Endothelial cell of umbilical vein (primary cell): ENCODE data around the gene RPL36A. TPM values are rescaled to one million over a fixed set of nuclear protein-coding genes. Genes with fewer than 3 reads are reported as not detected.

Source experiments
- BruUV-seq: library from RNA; stranded (reverse); fragments of 400-500 nt; replicated peaks from 2 replicates; lab custom pipeline; 2021; lab: Mats Ljungman, UMichigan
- CTCF ChIA-PET: fragments of 300-600, 350-600 bp; sonication (Branson Sonifier 250); formaldehyde crosslinking; loops from one replicate; lab custom pipeline; 2021; ENCODE audit warnings: antibody characterized with exemption, inconsistent platforms; lab: Charles Lee
- POLR2A ChIA-PET: fragments of 300-600, 350-600 bp; sonication (Branson Sonifier 250); formaldehyde crosslinking; loops from one replicate; lab custom pipeline; 2021; ENCODE audit warnings: antibody characterized with exemption, inconsistent platforms; lab: Charles Lee
- DNase-seq: peaks from one replicate; pipeline ENCODE4 v3.0.0-alpha.2; 2011; ENCODE audit warnings: low read depth, low spot score
- FAIRE-seq: peaks from 2 replicates; lab custom pipeline; 2011; peaks lifted over from hg19 to GRCh38; lab: Jason Lieb, UNC
- H2AFZ ChIP-seq: 2 replicates; pipeline ENCODE4 v1.6.0; 2012; ENCODE audit warnings: low read depth, low read length, control low read depth, inconsistent platforms
- H3K27ac ChIP-seq: 2 replicates; pipeline ENCODE4 v1.5.1; 2011; ENCODE audit warnings: low read depth, mild to moderate bottlenecking, control low read depth, low read length, moderate library complexity; ENCODE audit not compliant: insufficient read depth
- H3K27me3 ChIP-seq, 2 experiments: 2 replicates each; pipeline versions ENCODE4 v1.6.0 to v1.6.1; 2011; ENCODE audit warnings: low read length in 2 of 2, mixed read lengths in 1 of 2; ENCODE audit not compliant: control insufficient read depth in 2 of 2, insufficient read depth in 2 of 2
- H3K36me3 ChIP-seq, 2 experiments: 2 replicates in 1 of 2; 3 replicates in 1 of 2; pipeline ENCODE4 v1.5.1; 2011; ENCODE audit warnings: low read length in 2 of 2, mild to moderate bottlenecking in 1 of 2, moderate library complexity in 1 of 2; ENCODE audit not compliant: control insufficient read depth in 2 of 2, insufficient read depth in 2 of 2; ENCODE audit errors: extremely low read depth in 1 of 2
- H3K4me1 ChIP-seq: 3 replicates; pipeline ENCODE4 v1.5.1; 2011; ENCODE audit warnings: mild to moderate bottlenecking, low read length; ENCODE audit not compliant: control insufficient read depth, insufficient read depth; ENCODE audit errors: extremely low read depth
- H3K4me2 ChIP-seq: 2 replicates; pipeline ENCODE4 v1.6.1; 2011; ENCODE audit warnings: low read length, control low read depth, mixed read lengths; ENCODE audit not compliant: insufficient read depth
- H3K4me3 ChIP-seq, 3 experiments: fragments of 200-600 bp in 1 of 3; sonication (generic), shearing (Covaris generic) in 1 of 3; replicated peaks in 1 of 3; 2 replicates each; pipeline ENCODE4 v1.5.1; 2011 to 2016; ENCODE audit warnings: control low read depth in 3 of 3, low read length in 3 of 3, mild to moderate bottlenecking in 2 of 3, inconsistent platforms in 1 of 3, low read depth in 1 of 3, moderate library complexity in 1 of 3; ENCODE audit not compliant: insufficient read depth in 1 of 3
- H3K79me2 ChIP-seq: 2 replicates; pipeline ENCODE4 v1.6.0; 2012; ENCODE audit warnings: low read length, inconsistent platforms; ENCODE audit not compliant: control insufficient read depth, insufficient read depth
- H3K9ac ChIP-seq: replicated peaks from 2 replicates; pipeline ENCODE3; 2011; ENCODE audit warnings: low read length, control low read depth; ENCODE audit not compliant: insufficient read depth; ENCODE audit errors: extremely low read depth
- H3K9me1 ChIP-seq: replicated peaks from 3 replicates; pipeline ENCODE4 v1.6.0; 2011; ENCODE audit warnings: mild to moderate bottlenecking, low read length; ENCODE audit not compliant: control insufficient read depth, insufficient read depth; ENCODE audit errors: extremely low read depth
- H3K9me3 ChIP-seq: replicated peaks from 2 replicates; pipeline ENCODE4 v1.5.1; 2012; ENCODE audit warnings: low read length, inconsistent platforms; ENCODE audit not compliant: control insufficient read depth, insufficient read depth
- H4K20me1 ChIP-seq: replicated peaks from 2 replicates; pipeline ENCODE3; 2011; ENCODE audit warnings: mild to moderate bottlenecking, low read length; ENCODE audit not compliant: control insufficient read depth, insufficient read depth; ENCODE audit errors: extremely low read depth
- FOS ChIP-seq: IDR thresholded peaks from 2 replicates; pipeline ENCODE4 v1.6.1; 2011; ENCODE audit warnings: mild to moderate bottlenecking, low read length, moderate library complexity, borderline replicate concordance; ENCODE audit not compliant: insufficient read depth
- GATA2 ChIP-seq: IDR thresholded peaks from 2 replicates; pipeline ENCODE4 v1.7.0; 2011; ENCODE audit warnings: low read depth, mild to moderate bottlenecking, moderate library complexity, mixed read lengths, low read length; ENCODE audit not compliant: insufficient read length, insufficient read depth
- JUN ChIP-seq: IDR thresholded peaks from 2 replicates; pipeline ENCODE4 v1.6.1; 2011; ENCODE audit warnings: borderline replicate concordance, low read depth; ENCODE audit not compliant: insufficient read length, insufficient read depth
- MAX ChIP-seq: IDR thresholded peaks from 2 replicates; pipeline ENCODE4 v1.6.1; 2011; ENCODE audit not compliant: insufficient read depth, insufficient read length
- POLR2A ChIP-seq: IDR thresholded peaks from 2 replicates; pipeline ENCODE4 v1.6.1; 2012; ENCODE audit warnings: low read depth, mild to moderate bottlenecking, control low read depth, low read length
- POLR2AphosphoS5 ChIP-seq: IDR thresholded peaks from 2 replicates; pipeline ENCODE4 v1.6.1; 2012; ENCODE audit warnings: low read depth, mild to moderate bottlenecking, control low read depth, low read length, moderate library complexity; ENCODE audit not compliant: insufficient read depth
- dilution Hi-C: fragments of 300-500 bp; cut with MboI; formaldehyde crosslinking; loops from one replicate; pipeline ENCODE4 v1.15.0; 2019; ENCODE audit warnings: low sequenced_read_pairs; ENCODE audit not compliant: extremely low pct_ligation_motif_present
- intact Hi-C: fragments of 100-400 bp; cut with micrococcal nuclease; formaldehyde crosslinking; loops from one replicate; pipeline ENCODE4 v1.10.0; 2022
- polyA plus RNA-seq, 4 experiments: library from polyadenylated mRNA; depleted of rRNA in 3 of 4; stranded (reverse) in 3 of 4; unstranded in 1 of 4; fragments of >200 nt; gene quantifications; 2 replicates each; pipeline versions ENCODE4 v1.2.1 to v1.2.3, GENCODE V29; 2011 to 2012; ENCODE audit warnings: missing spikeins in 1 of 4
- total RNA-seq: library from RNA; stranded (reverse); gene quantifications from 2 replicates; pipeline ENCODE4 v1.2.3, GENCODE V29; 2021

RPL36A gene
- total and polyA plus RNA-seq, 2 donors (not counting 3 experiments of a cell fraction or from before 2014, with no cell fraction given), result 284 to 1,196 TPM

- ChIA-PET CTCF (interaction anchor here (1.6 kb wide), 1 partner anchor 17 kb away, joined by 4 read pairs; no protein-coding TSS in a partner anchor), POLR2A (no interaction called here)
- Histone ChIP-seq H3K9ac (peak overlapping the region; percentile 89), H3K27ac (peak overlapping the region; percentile 88), H3K79me2 (peaks cover 51% of the 10 kb centered on the region), H3K9me1 (no peaks in the 10 kb centered on the region), H4K20me1 (no peaks in the 10 kb centered on the region), H3K4me2 (peak overlapping the region; percentile 68), H3K27me3 (no peaks in the 10 kb centered on the region), H2AFZ (peak overlapping the region; percentile 59), H3K36me3 (peaks cover 0 to 2% of the 10 kb centered on the region in 2 experiments), H3K4me1 (peaks cover 12% of the 10 kb centered on the region), H3K9me3 (no peaks in the 10 kb centered on the region), H3K4me3 (peak overlapping the region; percentile 71 to 95 (median 91))
- DNase-seq (no peak), FAIRE-seq (no peak)
- intact Hi-C loops (no loop called here), dilution Hi-C loops (no loop called here)
- BruUV-seq, result TSS peak; percentile 74
- TF ChIP-seq POLR2A, result no peak
Observed at GRCh38 chrX:101407167-101407747, 16.4 kb downstream of the RPL36A start.

GRCh38 chrX:101407748-101408531, 17.1 kb downstream of the RPL36A start, which contains the start of the genes GLA and HNRNPH2:
Gene GLA, minus strand, starts transcription at chrX:101407925. Its CDS starts 22 bp downstream, at chrX:101407903.
Gene HNRNPH2, plus strand, starts transcription at chrX:101408222. Its CDS starts 3,767 bp downstream, at chrX:101411989.
- dilution Hi-C loops, result no loop called here
- peak within 1 kb of the TSS; percentile 78 to 95 (median 91) for H3K4me3 ChIP-seq
- H3K9me1 ChIP-seq, result no peaks in the 10 kb centered on the region
- H4K20me1 ChIP-seq, result no peaks in the 10 kb centered on the region
- H3K4me2 ChIP-seq, result peak within 1 kb of the TSS; percentile 96
- POLR2A ChIA-PET, result no interaction called here
- H3K36me3 ChIP-seq, result peaks cover 0 to 2% of the 10 kb centered on the region in 2 experiments
- CTCF ChIA-PET, result interaction anchor here (1.6 kb wide), 1 partner anchor 17 kb away, joined by 4 read pairs; no protein-coding TSS in a partner anchor
- TF ChIP-seq GATA2 (no peak), JUN (peak; percentile 54), MAX (peak; percentile 93), FOS (no peak), POLR2AphosphoS5 (peak; percentile 23), POLR2A (no peak)
- intact Hi-C loops, result loop anchor here (1.0 kb wide), 2 partner anchors 10 to 18 kb away; no protein-coding TSS in a partner anchor
- H3K9ac ChIP-seq, result peak within 1 kb of the TSS; percentile 99
- H2AFZ ChIP-seq, result peak within 1 kb of the TSS; percentile 59
- H3K27me3 ChIP-seq, result no peaks in the 10 kb centered on the region
- FAIRE-seq (peak; percentile 98), DNase-seq (peak; percentile 98)
- H3K9me3 ChIP-seq, result no peaks in the 10 kb centered on the region
- H3K79me2 ChIP-seq, result peaks cover 53% of the 10 kb centered on the region
- peak within 1 kb of the TSS; percentile 97 for H3K27ac ChIP-seq
- no TSS peak for BruUV-seq
- H3K4me1 ChIP-seq, result peaks cover 12% of the 10 kb centered on the region
